Right lobe of liver (tissue), 6 donors: ENCODE data around the gene ADGRD1. TPM values are rescaled to one million over a fixed set of nuclear protein-coding genes. Genes with fewer than 3 reads are reported as not detected.

Experiments used
- ATAC-seq, 4 donors: fragments of 200-7000 bp; cut with Tn5 transposase; one replicate each; pipeline ENCODE4 v1.9.1; 2020; ENCODE audit warnings: mild to moderate bottlenecking in 4 of 4, moderate library complexity in 4 of 4
- DNase-seq, 3 donors: peaks; one replicate each; pipeline ENCODE4 v3.0.0-alpha.2; 2020
- H3K27ac ChIP-seq, 3 donors: fragments of 200-600 bp; one replicate each; pipeline ENCODE4 v1.8.0; 2022
- H3K27me3 ChIP-seq, 2 donors: fragments of 200-600 bp; one replicate each; pipeline ENCODE4 v1.8.0; 2022
- H3K36me3 ChIP-seq, 4 donors: fragments of 200-600 bp; sonication (generic) in 1 of 4; one replicate each; pipeline versions ENCODE4 v1.5.1 to v1.8.0; 2017 to 2022; ENCODE audit warnings: control low read depth in 1 of 4
- H3K4me1 ChIP-seq, 4 donors: fragments of 200-600 bp; sonication (generic) in 1 of 4; one replicate each; pipeline versions ENCODE4 v1.5.1 to v1.8.0; 2017 to 2022; ENCODE audit warnings: control low read depth in 1 of 4
- H3K4me3 ChIP-seq, 3 donors: fragments of 200-600 bp; one replicate each; pipeline ENCODE4 v1.8.0; 2022
- H3K9me3 ChIP-seq, 4 donors: fragments of 200-600 bp; sonication (generic) in 1 of 4; one replicate each; pipeline versions ENCODE4 v1.5.1 to v1.8.0; 2017 to 2022; ENCODE audit warnings: control low read depth in 1 of 4
- CTCF ChIP-seq, 4 donors: fragments of 200-600 bp in 3 of 4; fragments of 450-650 bp in 1 of 4; IDR thresholded peaks; one replicate each; pipeline versions ENCODE4 v1.5.1 to v1.8.0; 2016 to 2022; ENCODE audit warnings: antibody characterized with exemption in 4 of 4, mild to moderate bottlenecking in 2 of 4
- POLR2A ChIP-seq: fragments of 450-650 bp; IDR thresholded peaks from one replicate; pipeline ENCODE4 v1.6.1; 2017; ENCODE audit warnings: antibody characterized with exemption, mild to moderate bottlenecking
- WGBS: methylation state at CpG from one replicate; pipeline ENCODE4 v1.1.6; 2018; ENCODE audit warnings: low coverage, low lambda C conversion rate; ENCODE audit not compliant: insufficient coverage; ENCODE audit errors: missing lambda C conversion rate; 5-methylcytosine and 5-hydroxymethylcytosine counted together
- intact Hi-C, 2 donors: fragments of 100-400 bp; cut with DNase I; formaldehyde crosslinking; loops; one replicate each; pipeline versions ENCODE4 v1.11.2 to v1.14.1; 2022
- total RNA-seq, 6 experiments: library from RNA; depleted of rRNA in 2 of 6; stranded (reverse); fragments of >200 nt in 2 of 6; fragmentation: NEBNext Ultra II Directional in 3 of 6; extraction: Animal tissue kit (Norgen Biotek cat#: 25700) in 3 of 6; gene quantifications; one replicate each; pipeline versions ENCODE4 v1.1.0 to v1.2.4, GENCODE V29; 2016 to 2023
- donor health status: DM: no; HTN: yes; CAD: no.
- donor health status: DM: no; HTN: no; CAD: no.
- donor health status: DM: no; HTN: no; CAD: no.
- donor health status: DM: no; HTN: yes; CAD: no.
- donor health status: DM: no; HTN: yes; CAD: no.

The ADGRD1 gene
- total RNA-seq, 6 experiments from 2014 or later = 4.7 to 17.0 (median 10.9) TPM

GRCh38 chr12:131164096-131164872 lies 210.6 kb downstream of the ADGRD1 start:
- Histone ChIP-seq H3K9me3 (no peaks in the 10 kb centered on the region), H3K27ac (no peak overlapping the region), H3K27me3 (no peaks in the 10 kb centered on the region), H3K4me1 (no peaks in the 10 kb centered on the region), H3K4me3 (no peak overlapping the region), H3K36me3 (no peaks in the 10 kb centered on the region)
- ATAC-seq (peak in 1 of 4 donors; percentile 14), DNase-seq (no peak)
- 90% methylated on average over 2 of the region's 34 CpGs for WGBS
- intact Hi-C loops = no loop called here
- TF ChIP-seq CTCF (IDR thresholded peaks at IDR 0.05) = no peak
- no peak for TF ChIP-seq POLR2A

DNA sequence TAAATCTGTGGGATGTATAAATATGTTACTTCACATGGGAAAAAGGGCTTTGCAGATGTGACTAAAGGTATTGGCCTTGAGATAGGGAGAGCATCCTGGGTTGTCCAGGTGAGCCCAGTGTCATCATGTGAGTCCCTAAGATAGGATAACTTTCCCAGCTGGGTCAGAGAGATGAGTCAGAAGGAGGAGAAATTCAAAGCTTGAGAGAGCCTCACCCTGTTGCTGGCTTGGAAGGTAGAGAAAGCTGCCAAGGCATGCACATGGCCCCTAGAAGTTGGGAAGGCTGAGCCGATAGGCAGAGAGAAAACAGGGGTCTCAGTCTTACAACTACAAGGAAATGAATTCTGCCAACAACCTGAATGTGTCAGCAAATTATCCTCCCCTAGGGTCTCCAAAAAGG lies 213.0 kb downstream of the ADGRD1 start:
- no peak for DNase-seq
- Histone ChIP-seq H3K4me3 (no peak overlapping the region), H3K9me3 (no peaks in the 10 kb centered on the region), H3K27ac (no peak overlapping the region), H3K36me3 (no peaks in the 10 kb centered on the region), H3K4me1 (no peaks in the 10 kb centered on the region), H3K27me3 (no peaks in the 10 kb centered on the region)
- intact Hi-C loops = no loop called here
- ATAC-seq = no peak
- TF ChIP-seq CTCF (IDR thresholded peaks at IDR 0.05) = no peak
- TF ChIP-seq POLR2A = no peak
- WGBS = 60% methylated on average over 1 of the region's 1 CpG

- Histone ChIP-seq H3K4me3 (no peak overlapping the region), H3K36me3 (no peaks in the 10 kb centered on the region), H3K9me3 (no peaks in the 10 kb centered on the region), H3K27me3 (no peaks in the 10 kb centered on the region), H3K4me1 (no peaks in the 10 kb centered on the region), H3K27ac (no peak overlapping the region)
- TF ChIP-seq CTCF (IDR thresholded peaks at IDR 0.05) (no peak), POLR2A (no peak)
- intact Hi-C loops = no loop called here
- 37% methylated on average over 5 of the region's 5 CpGs for WGBS
- DNase-seq (no peak), ATAC-seq (peak in 2 of 4 donors; percentile 37 to 45)
Observed at GRCh38 chr12:131167334-131167733, 213.6 kb downstream of the ADGRD1 start.

DNA sequence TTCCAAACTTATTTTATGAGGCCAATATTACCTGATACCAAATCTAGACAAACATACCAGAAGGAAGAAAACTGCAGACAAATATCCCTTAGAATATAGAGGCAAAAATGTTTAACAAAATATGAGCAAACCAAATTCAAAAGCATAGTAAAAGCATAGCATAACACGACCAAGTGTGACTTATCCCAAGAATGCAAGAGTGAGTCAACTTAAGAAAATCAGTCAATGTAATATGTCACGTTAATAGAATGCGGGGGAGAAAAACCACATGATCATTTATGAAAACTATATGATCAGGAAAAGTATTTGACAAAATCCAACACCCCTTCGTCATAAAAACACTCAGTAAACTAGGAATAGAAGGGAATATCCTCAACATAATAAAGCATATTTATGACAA lies 217.3 kb downstream of the ADGRD1 start:
- TF ChIP-seq POLR2A (no peak), CTCF (IDR thresholded peaks at IDR 0.05) (no peak)
- intact Hi-C loops = no loop called here

More for the DNA sequence above, 217.3 kb downstream of the ADGRD1 start:
- H3K27me3 ChIP-seq = no peaks in the 10 kb centered on the region
- H3K9me3 ChIP-seq = peaks cover 0 to 5% (median 0%) of the 10 kb centered on the region in 4 donors
- 38% methylated on average over 4 of the region's 4 CpGs for WGBS
- H3K4me1 ChIP-seq = no peaks in the 10 kb centered on the region
- DNase-seq (no peak), ATAC-seq (no peak)
- no peak overlapping the region for H3K4me3 ChIP-seq
- no peaks in the 10 kb centered on the region for H3K36me3 ChIP-seq
- no peak overlapping the region for H3K27ac ChIP-seq
